NCI-H524 treated with DMSO at 0.1 percent for 48 hours (cell line): ENCODE data around the gene FAM186B.

Source experiments
- DNase-seq: peaks from one replicate; lab custom pipeline; 2025; lab: John Stamatoyannopoulos, UW

The FAM186B gene

DNA sequence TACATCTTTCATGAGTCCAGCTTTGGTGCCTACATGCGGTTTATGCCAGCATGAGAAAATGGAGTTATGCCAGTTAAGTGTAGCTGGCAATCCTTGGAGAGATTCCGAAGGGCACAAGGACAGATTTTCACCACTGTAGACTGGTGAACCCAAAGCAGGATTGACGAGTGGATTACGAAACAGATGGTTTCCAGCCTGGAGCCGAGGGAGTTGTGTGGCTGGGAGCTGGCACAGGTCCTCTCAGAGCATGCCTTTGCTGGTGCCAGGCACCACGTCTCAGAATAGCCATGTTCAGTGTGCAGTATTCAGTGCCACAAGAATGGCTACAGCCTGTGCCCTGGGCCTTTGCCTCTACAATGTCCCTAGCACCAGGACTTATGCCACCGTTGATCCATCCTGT is 53.4 kb downstream of the FAM186B start:
- DNase-seq = no peak

DNA sequence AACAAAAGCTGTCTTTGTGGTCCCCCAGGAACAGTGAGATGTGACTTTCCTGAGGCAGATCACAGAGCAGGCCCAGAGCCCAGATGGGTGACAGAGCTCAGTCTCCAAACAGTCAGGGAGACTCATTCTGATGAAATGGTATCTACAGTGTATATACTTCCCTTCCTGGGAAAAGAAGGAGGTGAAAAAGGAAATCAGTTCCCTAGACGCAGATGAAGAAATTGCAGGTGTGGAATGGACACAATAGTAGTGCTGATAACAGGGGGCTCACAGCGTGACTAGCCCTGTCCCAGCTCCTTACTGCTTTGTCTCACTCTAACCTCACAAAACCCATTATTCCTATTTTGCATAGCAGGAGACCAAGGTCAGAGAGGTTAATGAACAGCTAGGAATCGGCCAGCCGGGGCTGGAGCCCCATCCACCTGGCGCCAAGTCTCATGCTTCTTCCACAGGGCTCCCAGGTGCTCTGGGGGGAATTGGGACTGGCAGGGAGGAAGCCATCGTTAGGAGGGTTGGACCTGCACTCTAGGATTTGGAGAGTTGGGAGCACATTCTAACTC is 54.7 kb downstream of the FAM186B start:
- no peak for DNase-seq

DNA sequence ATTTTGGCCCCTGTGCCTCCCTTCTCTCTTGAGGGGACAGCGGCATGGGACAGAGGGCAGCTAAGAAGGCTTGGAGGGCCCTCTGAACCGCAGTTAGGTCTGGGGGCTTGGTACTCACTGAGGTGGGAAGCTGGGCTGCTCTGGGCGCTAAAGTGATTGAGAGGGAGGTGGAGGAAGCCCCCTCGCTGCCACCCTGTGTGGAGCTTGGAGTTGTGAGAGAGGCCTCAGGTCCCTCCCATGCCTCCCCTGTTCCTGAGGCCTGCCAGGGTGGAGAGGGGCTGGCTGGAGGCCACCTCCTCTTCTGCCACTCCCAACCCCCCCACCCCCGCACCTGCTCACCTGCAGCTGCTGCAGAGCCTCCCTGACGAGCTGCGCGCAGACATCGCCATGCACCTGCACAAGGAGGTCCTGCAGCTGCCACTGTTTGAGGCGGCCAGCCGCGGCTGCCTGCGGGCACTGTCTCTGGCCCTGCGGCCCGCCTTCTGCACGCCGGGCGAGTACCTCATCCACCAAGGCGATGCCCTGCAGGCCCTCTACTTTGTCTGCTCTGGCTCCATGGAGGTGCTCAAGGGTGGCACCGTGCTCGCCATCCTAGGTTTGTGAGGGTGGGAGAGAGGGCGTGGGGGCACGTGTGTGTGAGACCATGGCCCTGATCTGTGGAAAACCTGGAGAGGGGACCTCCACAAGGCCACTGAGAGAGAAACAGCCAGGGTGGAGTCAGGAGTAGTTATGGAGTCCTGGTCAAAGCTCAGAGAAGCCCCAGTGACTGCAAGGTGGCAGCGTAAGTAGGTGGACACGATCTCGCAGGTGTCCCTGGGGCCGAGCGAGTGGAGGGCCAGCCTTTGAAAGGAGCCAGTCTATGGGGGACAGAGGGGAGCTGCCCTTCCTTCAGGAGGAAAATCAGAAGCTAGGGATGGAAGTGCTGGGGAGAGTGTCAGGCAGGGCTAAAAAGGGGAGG is 55.4 kb downstream of the FAM186B start:
- no peak for DNase-seq

DNA sequence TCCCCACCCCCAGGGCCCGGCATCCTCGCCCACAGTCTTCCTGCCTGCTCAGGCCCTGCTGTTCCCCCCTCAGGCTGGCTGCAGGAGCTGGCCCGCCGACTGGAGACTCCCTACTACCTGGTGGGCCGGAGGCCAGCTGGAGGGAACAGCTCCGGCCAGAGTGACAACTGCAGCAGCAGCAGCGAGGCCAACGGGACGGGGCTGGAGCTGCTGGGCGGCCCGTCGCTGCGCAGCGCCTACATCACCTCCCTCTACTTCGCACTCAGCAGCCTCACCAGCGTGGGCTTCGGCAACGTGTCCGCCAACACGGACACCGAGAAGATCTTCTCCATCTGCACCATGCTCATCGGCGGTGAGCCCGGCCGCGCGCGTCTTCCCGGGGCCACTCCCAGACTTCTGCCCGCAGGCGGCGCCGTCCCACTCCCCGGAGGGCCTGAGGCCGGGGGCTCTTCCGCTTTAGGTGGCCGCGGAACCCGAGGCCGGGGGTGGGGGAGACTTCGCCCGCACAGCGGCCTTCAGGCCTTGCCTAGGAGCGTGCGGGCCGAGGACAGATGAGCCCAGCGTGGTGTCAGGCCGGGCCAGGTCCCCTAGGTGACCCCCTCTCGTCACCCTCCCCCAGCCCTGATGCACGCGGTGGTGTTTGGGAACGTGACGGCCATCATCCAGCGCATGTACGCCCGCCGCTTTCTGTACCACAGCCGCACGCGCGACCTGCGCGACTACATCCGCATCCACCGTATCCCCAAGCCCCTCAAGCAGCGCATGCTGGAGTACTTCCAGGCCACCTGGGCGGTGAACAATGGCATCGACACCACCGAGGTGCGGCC is 56.4 kb downstream of the FAM186B start:
- no peak for DNase-seq

DNA sequence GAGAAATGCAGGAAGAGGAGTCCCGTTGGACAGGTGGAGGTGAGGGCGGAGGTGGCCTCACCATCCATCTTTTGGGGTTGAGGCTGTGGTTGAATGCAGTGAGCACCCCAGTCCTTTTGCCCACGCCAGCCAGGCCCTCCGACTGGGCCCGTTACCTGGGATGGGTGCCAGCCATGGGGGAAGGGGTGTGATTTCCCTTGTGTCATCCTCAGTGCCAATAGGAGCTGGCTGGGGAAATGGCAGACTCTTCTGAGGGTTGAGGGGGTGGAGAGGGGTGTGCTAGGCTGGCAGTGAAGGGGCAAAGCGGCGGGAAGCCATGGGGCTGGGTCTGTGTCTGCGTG is 57.0 kb downstream of the FAM186B start:
- no peak for DNase-seq

DNA sequence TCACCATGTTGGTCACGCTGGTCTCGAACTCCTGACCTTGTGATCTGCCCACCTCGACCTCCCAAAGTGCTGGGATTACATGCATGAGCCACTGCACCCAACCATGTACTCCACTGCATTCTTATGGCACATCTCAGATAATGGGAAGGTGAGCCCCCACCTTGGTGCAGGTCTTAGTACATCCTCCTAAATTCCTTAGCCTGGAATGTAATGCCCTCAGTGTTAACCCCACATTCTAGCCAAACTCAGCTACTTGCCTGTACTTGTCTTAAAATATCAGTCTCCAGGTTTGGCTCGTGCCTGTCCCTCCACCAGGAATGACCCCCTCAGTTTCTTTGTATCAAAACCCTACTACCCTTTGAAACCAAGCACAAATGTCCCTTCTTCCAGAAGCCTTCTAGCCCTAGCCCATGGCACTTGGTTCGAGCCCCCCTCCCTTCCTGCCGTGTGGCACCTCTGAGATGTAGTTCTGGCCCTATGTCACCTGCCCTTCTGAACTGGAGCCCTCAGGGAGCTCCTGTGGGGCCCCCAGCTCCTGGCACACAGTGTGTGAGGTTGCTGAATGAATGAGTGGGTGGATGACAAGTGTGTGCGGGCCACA is 58.2 kb downstream of the FAM186B start:
- DNase-seq = no peak

DNA sequence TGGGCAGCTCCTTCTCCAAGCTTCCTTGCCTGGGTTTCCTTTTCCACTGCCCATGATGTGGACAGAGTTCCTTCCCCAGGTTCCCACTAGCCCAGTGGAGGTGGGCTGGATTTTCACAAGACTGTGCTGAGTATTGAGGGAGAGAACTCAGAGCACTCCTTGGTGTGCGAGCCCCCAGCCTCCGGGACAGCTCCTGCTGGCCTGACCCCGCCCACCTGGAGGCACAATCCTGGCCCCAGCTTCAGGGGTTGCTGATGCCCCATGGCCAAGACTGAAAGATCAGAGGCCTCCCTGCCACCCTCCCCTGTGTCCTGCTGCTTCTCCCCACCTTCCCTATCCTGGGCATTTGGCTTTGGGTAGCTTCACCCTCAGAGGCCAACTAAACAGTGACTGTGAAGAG is 59.0 kb downstream of the FAM186B start:
- DNase-seq = no peak

DNA sequence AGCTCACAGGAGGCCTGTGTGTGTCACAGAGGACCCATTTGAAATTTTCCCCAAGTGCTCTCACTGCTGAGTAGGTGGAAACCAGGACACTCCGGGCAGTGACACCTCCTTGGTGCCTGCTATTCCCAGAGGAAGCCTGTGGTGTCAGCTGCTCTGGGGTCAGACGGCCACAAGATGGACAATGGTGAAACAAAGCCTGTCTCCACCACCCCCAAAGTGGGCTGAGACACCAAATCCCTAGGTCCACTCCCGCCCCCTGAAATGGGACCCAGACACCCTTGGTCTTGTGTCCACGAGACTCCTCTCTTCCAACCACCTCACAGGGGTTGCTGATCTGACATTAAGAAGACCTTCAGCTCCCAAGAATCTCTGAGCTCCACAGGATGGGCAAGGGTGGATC is 59.6 kb downstream of the FAM186B start:
- no peak for DNase-seq

DNA sequence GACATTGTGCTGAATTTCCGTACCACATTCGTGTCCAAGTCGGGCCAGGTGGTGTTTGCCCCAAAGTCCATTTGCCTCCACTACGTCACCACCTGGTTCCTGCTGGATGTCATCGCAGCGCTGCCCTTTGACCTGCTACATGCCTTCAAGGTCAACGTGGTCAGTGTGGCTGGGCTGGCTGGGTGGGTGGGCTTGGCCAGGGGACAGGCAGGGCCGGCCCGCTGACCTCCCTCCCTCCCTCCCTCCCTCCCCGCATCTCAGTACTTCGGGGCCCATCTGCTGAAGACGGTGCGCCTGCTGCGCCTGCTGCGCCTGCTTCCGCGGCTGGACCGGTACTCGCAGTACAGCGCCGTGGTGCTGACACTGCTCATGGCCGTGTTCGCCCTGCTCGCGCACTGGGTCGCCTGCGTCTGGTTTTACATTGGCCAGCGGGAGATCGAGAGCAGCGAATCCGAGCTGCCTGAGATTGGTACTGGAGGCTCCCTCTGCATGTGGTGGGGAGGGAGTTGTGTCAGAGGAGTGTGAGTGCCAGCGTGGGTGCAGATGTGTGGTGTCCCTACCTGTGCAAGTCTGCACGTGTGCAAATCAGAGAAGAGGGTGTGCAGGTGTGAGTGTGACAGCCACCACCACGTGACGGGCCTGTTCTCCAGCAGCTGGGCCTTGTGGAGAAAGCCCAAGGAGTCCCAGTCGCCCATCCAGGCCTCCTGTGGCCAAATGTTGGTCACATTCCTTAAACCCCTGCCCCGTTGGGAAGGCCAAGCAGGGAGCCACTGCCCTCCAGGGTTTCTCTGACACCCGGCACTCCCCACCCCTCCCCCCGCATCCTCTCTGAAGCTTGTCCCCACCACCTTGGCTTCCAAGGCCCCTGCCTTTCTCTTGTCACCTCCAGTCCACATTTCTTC is 61.3 kb downstream of the FAM186B start:
- no peak for DNase-seq

DNA sequence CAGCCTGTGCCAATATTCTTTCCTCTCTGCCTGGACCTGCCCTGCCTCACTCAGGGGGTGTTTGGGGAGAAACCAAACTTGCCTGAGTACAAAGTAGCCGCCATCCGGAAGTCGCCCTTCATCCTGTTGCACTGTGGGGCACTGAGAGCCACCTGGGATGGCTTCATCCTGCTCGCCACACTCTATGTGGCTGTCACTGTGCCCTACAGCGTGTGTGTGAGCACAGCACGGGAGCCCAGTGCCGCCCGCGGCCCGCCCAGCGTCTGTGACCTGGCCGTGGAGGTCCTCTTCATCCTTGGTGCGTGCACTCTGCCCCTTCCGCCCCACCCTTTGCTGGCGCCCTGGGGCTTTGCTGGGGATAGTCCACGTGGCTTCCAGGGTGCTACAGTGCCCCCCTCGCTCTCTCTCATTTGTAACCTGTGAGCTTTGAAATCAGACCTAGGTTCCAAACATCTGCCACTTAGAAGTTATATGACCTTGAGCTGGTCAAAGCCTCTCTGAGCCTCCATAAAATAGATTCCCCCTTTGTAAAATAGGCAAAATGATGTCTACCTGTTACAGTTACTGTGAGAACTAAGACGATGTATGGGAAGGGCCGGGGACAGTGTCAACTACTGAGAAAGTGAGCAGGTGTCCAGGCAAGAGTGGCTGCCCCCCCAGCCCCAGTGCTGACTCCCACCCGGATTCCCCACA is 62.1 kb downstream of the FAM186B start:
- DNase-seq = no peak

DNA sequence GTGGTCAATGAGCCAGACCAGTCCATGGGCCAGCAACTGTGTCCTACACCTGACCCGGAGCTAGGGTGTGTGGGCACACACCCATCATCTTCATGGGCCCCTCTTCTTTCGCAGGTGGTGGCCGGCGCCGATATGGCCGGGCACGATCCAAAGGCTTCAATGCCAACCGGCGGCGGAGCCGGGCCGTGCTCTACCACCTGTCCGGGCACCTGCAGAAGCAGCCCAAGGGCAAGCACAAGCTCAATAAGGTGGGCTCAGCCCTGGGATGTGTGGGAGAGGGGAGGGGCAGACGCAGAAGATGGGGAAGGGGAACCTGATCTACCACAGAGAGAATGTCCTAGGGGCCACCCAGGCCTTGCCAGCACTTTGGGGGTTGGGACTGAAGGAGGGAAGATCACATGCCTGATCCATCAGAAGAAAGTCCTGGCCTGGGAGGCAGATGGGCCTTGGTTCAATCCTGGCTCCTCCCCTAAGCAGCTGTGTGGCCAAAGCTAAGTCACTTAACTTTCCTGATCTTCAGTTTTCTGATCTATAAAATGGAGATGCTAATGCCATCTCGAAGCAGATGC is 62.8 kb downstream of the FAM186B start:
- DNase-seq = no peak

DNA sequence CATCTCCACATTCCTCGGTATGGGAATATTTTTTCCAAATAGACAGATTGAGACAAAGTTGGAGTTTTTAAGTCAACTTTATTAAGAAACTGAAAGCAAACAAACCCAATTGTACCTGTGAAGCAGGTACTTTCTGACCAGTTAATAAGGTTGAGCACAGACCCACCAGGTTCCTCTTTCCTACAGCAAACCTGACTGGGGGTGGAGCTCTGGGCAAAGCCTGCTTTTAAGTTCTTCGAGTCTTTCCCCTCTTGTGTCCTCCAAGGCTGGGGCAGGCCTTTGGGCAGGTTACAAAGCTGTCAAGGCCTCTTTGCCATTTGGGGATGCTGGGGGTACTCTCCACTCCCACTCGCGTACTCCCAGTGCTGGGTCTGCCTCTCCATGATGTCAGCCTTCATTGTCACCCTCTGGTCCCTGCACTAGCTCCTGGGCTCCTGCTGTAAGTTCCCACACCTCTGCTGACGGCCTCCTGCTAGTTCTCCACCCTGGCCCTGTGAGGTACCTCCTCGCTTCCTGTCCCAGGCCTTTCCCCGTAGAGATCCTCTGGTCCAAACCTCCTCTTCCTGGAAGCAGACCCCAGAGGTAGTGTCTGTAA is 63.4 kb downstream of the FAM186B start:
- no peak for DNase-seq

DNA sequence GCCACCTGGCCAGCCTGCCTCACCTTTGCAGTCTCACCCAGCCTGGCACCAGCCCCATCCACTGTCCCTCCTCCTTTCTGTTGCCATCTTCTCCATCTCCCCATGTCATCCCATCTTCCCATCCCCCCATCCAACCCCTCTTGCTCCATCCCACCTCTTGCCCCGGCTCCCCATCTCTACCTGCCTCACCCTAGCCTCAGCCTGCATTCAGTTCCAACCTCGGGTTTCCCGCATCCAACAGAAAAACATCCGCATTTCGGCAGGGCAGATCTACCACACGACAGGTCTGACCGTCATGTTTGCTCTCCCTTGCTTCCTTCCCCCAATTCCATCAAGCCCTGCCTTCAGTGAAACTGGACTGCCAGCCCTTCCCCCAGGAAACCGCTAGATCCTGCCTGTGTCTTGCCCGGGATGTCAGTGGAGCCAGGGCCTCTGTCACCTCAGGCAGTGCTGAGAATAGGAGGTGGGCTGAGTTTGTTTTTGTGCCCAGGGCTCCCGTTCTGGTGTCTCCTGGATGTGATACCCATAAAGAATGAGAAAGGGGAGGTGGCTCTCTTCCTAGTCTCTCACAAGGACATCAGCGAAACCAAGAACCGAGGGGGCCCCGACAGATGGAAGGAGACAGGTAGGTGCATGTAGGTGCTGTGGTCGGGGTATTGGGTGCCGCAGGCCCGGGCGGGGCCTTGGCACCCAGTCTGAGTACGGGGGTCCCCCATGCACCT is 64.1 kb downstream of the FAM186B start:
- DNase-seq = no peak

DNA sequence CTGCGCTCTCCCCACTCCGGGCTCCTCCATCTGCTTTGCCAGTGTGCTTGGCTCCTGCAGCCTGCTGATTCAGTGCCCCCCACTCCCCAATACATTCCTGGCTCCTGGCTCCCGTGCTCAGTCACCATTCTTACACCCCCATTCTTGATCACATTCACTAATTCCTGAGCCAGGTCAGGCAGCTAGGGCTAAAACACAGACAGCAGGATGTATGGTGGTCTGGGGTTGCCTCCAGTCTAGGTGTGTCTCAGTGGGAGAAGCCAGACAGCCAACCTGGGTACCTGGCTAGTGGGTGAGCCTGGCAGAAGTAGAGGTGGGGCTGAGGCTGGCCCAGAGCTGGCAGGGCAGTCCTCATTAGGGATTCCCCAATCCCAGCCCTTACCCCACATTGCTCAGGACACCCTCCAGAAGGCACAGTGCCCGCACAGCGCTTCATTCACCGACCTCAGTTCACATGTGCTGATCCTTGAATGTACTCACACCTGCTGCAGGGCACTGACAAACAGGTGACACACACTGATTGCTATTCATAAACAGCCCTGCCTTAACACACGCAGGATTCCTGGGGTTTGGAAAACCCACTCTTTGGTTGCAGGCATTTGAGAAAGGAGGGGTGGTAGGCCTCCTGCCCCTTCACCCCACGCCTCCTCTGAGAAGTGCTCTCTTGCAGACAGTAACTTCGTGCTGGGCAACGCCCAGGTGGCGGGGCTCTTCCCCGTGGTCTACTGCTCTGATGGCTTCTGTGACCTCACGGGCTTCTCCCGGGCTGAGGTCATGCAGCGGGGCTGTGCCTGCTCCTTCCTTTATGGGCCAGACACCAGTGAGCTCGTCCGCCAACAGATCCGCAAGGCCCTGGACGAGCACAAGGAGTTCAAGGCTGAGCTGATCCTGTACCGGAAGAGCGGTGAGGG is 65.0 kb downstream of the FAM186B start:
- no peak for DNase-seq

DNA sequence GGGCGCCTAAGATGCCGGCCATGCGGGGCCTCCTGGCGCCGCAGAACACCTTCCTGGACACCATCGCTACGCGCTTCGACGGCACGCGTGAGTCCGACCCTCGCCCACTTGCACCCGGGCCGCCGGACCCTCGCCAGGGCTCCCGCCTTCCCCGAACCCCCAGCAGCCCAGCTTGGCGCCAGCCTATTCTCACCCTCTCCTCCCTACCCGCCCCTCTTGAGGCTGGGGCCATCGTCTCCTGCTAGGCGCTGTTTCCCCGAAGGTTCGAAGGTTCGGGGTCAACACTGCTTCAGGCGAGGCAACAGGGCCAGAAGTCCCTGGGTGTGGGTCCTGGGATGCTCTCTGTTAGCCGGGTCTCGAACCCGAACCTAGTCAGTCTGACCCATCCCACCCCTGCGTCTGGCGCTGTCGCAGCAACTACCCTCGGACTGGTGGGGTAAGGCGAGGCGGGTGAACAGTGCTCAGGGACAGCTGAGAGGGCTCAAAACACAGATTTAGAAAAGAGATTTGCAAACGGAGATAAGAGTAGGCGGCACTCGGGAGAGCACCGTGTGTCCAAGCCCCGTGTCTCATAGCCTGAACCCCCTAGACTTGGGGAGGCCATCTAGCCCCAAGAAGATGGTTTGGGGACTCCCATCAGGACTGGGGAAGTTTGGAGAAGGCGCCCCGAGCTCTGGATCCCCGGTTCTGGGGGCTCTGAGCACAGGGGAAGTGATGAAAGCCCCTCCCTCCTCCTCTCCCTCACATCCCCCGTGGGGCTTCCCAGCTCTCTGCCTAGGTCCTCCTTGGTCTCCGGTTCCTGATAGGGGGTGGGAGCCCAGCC is 65.8 kb downstream of the FAM186B start:
- DNase-seq = no peak

DNA sequence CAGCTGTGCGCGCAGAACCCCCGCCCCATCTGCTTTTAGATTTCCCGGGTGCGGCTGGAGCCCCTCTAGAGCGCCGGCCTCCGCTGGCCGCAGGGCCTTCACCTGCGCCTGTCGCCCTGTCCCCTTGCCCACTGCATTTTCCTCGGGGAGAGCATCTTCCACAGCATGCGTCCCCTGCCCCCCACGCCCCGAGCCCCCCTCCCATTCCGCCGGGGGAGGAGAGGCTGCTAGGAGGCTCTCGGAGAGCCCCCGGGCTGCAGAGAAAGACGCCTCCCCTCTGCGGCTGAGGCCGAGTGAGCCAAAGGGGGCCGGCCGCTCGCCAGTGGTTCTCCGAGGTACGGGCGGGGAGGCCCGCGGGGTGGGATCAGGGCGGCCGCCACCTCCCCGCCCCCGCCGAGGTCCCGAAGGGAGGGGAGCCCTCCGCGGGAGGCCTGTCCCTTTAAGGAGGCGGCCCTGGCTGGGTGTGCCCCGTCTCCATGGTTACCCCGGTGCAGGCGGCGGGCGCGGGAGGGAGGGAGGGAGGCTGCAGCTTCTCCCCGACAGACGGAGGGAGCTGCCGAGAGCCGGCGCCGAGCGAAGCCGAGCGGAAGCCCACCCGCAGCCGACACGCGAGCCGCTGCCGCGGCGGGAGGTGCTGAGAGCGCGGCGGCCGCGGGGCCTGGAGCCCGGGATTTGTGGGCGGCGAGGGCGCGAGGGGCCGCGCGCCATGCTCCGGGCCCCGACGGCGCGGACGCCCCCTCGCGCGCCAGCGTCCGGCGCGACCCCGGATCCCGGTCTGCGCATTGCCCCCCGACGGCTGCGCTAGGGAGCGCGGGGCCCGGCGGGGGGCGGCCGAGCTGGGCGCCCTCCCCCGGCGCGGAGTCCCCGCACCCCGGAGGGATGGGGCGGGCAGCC is 66.7 kb downstream of the FAM186B start, which contains the start of gene KCNH3:
TSS of gene KCNH3 (plus strand) at position 521 of the 894 bp plus-strand sequence. CDS start 387 bp downstream, outside the sequence.
- DNase-seq = peak; percentile 49
